Ecto neural progenitor cell (in vitro differentiated cells): ENCODE results near the gene TCF12.

Experiments
- DNase-seq: peaks from one replicate; pipeline ENCODE4 v3.0.0-alpha.2; 2018; ENCODE audit warnings: low spot score

The TCF12 gene

GRCh38 chr15:57255751-57256341, 337.4 kb downstream of the TCF12 start:
- DNase-seq: no peak

- DNase-seq: no peak
Measured at GRCh38 chr15:57256939-57257338, 338.5 kb downstream of the TCF12 start.

GRCh38 chr15:57259568-57260040, 341.2 kb downstream of the TCF12 start:
- DNase-seq: peak; percentile 53

- DNase-seq: no peak
Measured at GRCh38 chr15:57263520-57263919, 345.1 kb downstream of the TCF12 start.

GRCh38 chr15:57272771-57273357, 354.4 kb downstream of the TCF12 start:
- no peak for DNase-seq

GRCh38 chr15:57273402-57273801, 355.0 kb downstream of the TCF12 start:
- no peak for DNase-seq

- no peak for DNase-seq
Measured at GRCh38 chr15:57278439-57278838, 360.0 kb downstream of the TCF12 start.

GRCh38 chr15:57280464-57280863, 362.0 kb downstream of the TCF12 start:
- DNase-seq: no peak

GRCh38 chr15:57281321-57281720, 362.9 kb downstream of the TCF12 start:
- DNase-seq: no peak

GRCh38 chr15:57282686-57283085, 364.2 kb downstream of the TCF12 start:
- DNase-seq: no peak

- DNase-seq: no peak
Measured at GRCh38 chr15:57283774-57284503, 365.5 kb downstream of the TCF12 start.

- DNase-seq: no peak
Measured at GRCh38 chr15:57284535-57284934, 366.1 kb downstream of the TCF12 start.

- no peak for DNase-seq
Measured at GRCh38 chr15:57285386-57285785, 366.9 kb downstream of the TCF12 start.

GRCh38 chr15:57286446-57287122, 368.1 kb downstream of the TCF12 start:
- no peak for DNase-seq

- no peak for DNase-seq
Measured at GRCh38 chr15:57287123-57287521, 368.7 kb downstream of the TCF12 start.

- DNase-seq: no peak
Measured at GRCh38 chr15:57288926-57289580, 370.6 kb downstream of the TCF12 start.

GRCh38 chr15:57290187-57290586, 371.7 kb downstream of the TCF12 start:
- DNase-seq: no peak

GRCh38 chr15:57290826-57291225, 372.4 kb downstream of the TCF12 start:
- DNase-seq: no peak

GRCh38 chr15:57296473-57297162, 378.2 kb downstream of the TCF12 start:
- DNase-seq: no peak

GRCh38 chr15:57297163-57297593, 378.7 kb downstream of the TCF12 start:
- DNase-seq: no peak

GRCh38 chr15:57297630-57298029, 379.2 kb downstream of the TCF12 start:
- DNase-seq: no peak

- no peak for DNase-seq
Measured at GRCh38 chr15:57298204-57298603, 379.8 kb downstream of the TCF12 start.
